ENCODE data around the gene TNNI2. TPM values are rescaled to one million over a fixed set of nuclear protein-coding genes. Genes with fewer than 3 reads are reported as not detected.
A peak's percentile ranks its signal among the peaks of the same experiment; 100 is the strongest.

Gene TNNI2
- polyA plus RNA-seq, 1 donor (not counting 4 experiments of a cell fraction or from before 2014, with no cell fraction given), result 10.7 TPM

- Histone ChIP-seq H3K4me1 (ENCODE audit: control insufficient read depth, extremely low read depth, insufficient read depth, low read length) (peaks cover 62% of the 10 kb centered on the region), H3K4me2 (ENCODE audit: control insufficient read depth, extremely low read depth, insufficient read depth, low read depth, low read length) (no peak overlapping the region), H3K9me3 (ENCODE audit: control insufficient read depth, low read depth, low read length) (no peaks in the 10 kb centered on the region), H4K20me1 (ENCODE audit: control insufficient read depth, extremely low read depth, insufficient read depth, low read length) (no peaks in the 10 kb centered on the region), H3K36me3 (ENCODE audit: control insufficient read depth in 2 of 2, extremely low read depth in 1 of 2, insufficient read depth in 2 of 2, low read length in 2 of 2) (no peaks in the 10 kb centered on the region), H3K9me1 (ENCODE audit: control insufficient read depth, extremely low read depth, insufficient read depth, low read length) (peaks cover 2% of the 10 kb centered on the region), H3K79me2 (ENCODE audit: control insufficient read depth, insufficient read depth, low read length) (no peaks in the 10 kb centered on the region), H3K4me3 (ENCODE audit: control insufficient read depth in 2 of 3, extremely low read depth in 1 of 3, insufficient read depth in 2 of 3, low read depth in 1 of 3, low read length in 3 of 3) (no peak overlapping the region), H3K27ac (ENCODE audit: control insufficient read depth, insufficient read depth, low read length) (peak overlapping the region; percentile 47), H3K27me3 (ENCODE audit: control insufficient read depth, extremely low read depth, insufficient read depth, low read length) (no peaks in the 10 kb centered on the region), H2AFZ (ENCODE audit: control insufficient read depth, low read length) (no peak overlapping the region), H3K9ac (ENCODE audit: control insufficient read depth, extremely low read depth, insufficient read depth, low read length) (no peak overlapping the region)
- DNase-seq (ENCODE audit: low read depth, low spot score), result no peak
- no peak for TF ChIP-seq EZH2 (IDR thresholded peaks at IDR 0.05; ENCODE audit: low read length)
- TF ChIP-seq, protein P1, sequence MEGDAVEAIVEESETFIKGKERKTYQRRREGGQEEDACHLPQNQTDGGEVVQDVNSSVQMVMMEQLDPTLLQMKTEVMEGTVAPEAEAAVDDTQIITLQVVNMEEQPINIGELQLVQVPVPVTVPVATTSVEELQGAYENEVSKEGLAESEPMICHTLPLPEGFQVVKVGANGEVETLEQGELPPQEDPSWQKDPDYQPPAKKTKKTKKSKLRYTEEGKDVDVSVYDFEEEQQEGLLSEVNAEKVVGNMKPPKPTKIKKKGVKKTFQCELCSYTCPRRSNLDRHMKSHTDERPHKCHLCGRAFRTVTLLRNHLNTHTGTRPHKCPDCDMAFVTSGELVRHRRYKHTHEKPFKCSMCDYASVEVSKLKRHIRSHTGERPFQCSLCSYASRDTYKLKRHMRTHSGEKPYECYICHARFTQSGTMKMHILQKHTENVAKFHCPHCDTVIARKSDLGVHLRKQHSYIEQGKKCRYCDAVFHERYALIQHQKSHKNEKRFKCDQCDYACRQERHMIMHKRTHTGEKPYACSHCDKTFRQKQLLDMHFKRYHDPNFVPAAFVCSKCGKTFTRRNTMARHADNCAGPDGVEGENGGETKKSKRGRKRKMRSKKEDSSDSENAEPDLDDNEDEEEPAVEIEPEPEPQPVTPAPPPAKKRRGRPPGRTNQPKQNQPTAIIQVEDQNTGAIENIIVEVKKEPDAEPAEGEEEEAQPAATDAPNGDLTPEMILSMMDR (optimal IDR thresholded peaks at IDR 0.05 in 1 of 3, IDR thresholded peaks at IDR 0.05 in 1 of 3, conservative IDR thresholded peaks at IDR 0.05 in 1 of 3; ENCODE audit: extremely low read depth in 1 of 3, insufficient read depth in 2 of 3, low read length in 3 of 3), result no peak
- dilution Hi-C loops (cut with MboI; ENCODE audit: extremely low pct_ligation_motif_present, low sequenced_read_pairs), result no loop called here
- FAIRE-seq, result no peak
Observed at GRCh38 chr11:1827931-1828330, 10.8 kb upstream of the TNNI2 start.

GRCh38 chr11:1828542-1828941, 10.2 kb upstream of the TNNI2 start:
- peak overlapping the region; percentile 20 for H3K9ac ChIP-seq (ENCODE audit: control insufficient read depth, extremely low read depth, insufficient read depth, low read length)
- H3K4me1 ChIP-seq (ENCODE audit: control insufficient read depth, extremely low read depth, insufficient read depth, low read length), result peaks cover 68% of the 10 kb centered on the region
- peaks cover 2% of the 10 kb centered on the region for H3K9me1 ChIP-seq (ENCODE audit: control insufficient read depth, extremely low read depth, insufficient read depth, low read length)
- TF ChIP-seq EZH2 (IDR thresholded peaks at IDR 0.05; ENCODE audit: low read length), result no peak
- TF ChIP-seq, protein P1 (optimal IDR thresholded peaks at IDR 0.05 in 1 of 3, IDR thresholded peaks at IDR 0.05 in 1 of 3, conservative IDR thresholded peaks at IDR 0.05 in 1 of 3; ENCODE audit: extremely low read depth in 1 of 3, insufficient read depth in 2 of 3, low read length in 3 of 3), result no peak
- H4K20me1 ChIP-seq (ENCODE audit: control insufficient read depth, extremely low read depth, insufficient read depth, low read length), result no peaks in the 10 kb centered on the region
- H3K4me2 ChIP-seq (ENCODE audit: control insufficient read depth, extremely low read depth, insufficient read depth, low read depth, low read length), result peak overlapping the region; percentile 2
- H3K36me3 ChIP-seq (ENCODE audit: control insufficient read depth in 2 of 2, extremely low read depth in 1 of 2, insufficient read depth in 2 of 2, low read length in 2 of 2), result no peaks in the 10 kb centered on the region
- no peak overlapping the region for H2AFZ ChIP-seq (ENCODE audit: control insufficient read depth, low read length)
- dilution Hi-C loops (cut with MboI; ENCODE audit: extremely low pct_ligation_motif_present, low sequenced_read_pairs), result no loop called here
- H3K9me3 ChIP-seq (ENCODE audit: control insufficient read depth, low read depth, low read length), result no peaks in the 10 kb centered on the region
- FAIRE-seq (no peak), DNase-seq (ENCODE audit: low read depth, low spot score) (no peak)
- H3K79me2 ChIP-seq (ENCODE audit: control insufficient read depth, insufficient read depth, low read length), result no peaks in the 10 kb centered on the region
- no peaks in the 10 kb centered on the region for H3K27me3 ChIP-seq (ENCODE audit: control insufficient read depth, extremely low read depth, insufficient read depth, low read length)
- H3K27ac ChIP-seq (ENCODE audit: control insufficient read depth, insufficient read depth, low read length), result peak overlapping the region; percentile 7
- no peak overlapping the region for H3K4me3 ChIP-seq (ENCODE audit: control insufficient read depth in 2 of 3, extremely low read depth in 1 of 3, insufficient read depth in 2 of 3, low read depth in 1 of 3, low read length in 3 of 3)
